ENCODE results near the gene DVL1. TPM values are rescaled to one million over a fixed set of nuclear protein-coding genes. Genes with fewer than 3 reads are reported as not detected.
A peak's percentile ranks its signal among the peaks of the same experiment; 100 is the strongest.

The DVL1 gene
- total and polyA plus RNA-seq, 9 of the 15 experiments (the other 6 are each of a cell fraction or from before 2014, with no cell fraction given), result 0.62 to 135 (median 24.3) TPM

DNA sequence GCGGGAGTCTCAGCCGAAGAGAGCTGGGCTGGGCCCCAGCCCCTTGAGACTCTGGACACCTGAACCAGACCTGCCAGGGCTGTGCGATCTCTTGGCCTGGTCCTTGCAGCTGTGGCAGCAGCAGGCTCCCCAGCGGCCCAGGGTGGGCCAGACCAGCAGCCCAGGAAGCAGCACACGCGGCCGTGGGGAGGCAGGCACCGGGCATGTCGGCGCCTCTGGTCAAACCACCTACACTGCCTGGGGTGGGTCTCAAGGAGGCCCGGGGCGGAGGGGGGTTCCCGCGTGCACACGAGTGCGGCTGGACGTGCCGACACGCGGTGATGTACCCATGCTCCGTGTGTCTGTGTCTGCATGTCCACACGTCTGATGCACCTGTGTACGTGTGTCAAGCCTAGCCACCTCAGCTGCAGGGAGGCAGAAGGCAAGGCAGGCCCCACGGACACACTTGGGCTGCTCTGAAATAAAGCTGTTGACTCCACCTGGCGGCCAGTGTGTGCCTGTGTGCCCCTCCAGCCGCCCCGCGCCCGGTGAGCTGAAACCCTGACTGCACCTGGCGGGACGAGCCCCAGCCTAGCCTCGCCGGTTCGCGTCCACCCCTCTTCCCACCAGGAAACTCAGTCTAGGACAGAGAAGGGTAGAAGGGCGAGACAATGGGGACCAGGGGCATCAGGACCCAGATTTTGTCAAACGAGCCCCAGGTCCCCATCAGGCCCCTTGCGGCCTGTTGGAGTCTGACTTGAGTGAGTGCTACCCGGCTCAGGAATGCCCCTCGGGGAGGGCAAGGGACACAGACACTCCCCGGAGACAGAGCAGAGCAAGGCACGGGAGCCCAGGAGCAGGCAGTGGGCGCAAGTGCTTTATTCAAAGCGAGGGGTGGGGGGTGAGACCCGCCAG is 57.4 kb downstream of the DVL1 start (continued):
- TF ChIP-seq E2F8 (IDR thresholded peaks at IDR 0.05; ENCODE audit: low read depth, partially characterized antibody) (no peak), NR2C2 (CRISPR knock-in tag; IDR thresholded peaks at IDR 0.05) (no peak), NR2C2 (tag; IDR thresholded peaks at IDR 0.05) (no peak), PPARD (CRISPR knock-in tag; IDR thresholded peaks at IDR 0.05) (no peak), FIP1L1 (IDR thresholded peaks at IDR 0.05; ENCODE audit: low read depth, low read length, poor library complexity, severe bottlenecking) (no peak), ASH1L (IDR thresholded peaks at IDR 0.05; ENCODE audit: borderline replicate concordance, low read depth, partially characterized antibody) (no peak), MNT (conservative IDR thresholded peaks at IDR 0.05) (no peak), SUPT5H (IDR thresholded peaks at IDR 0.05) (no peak), ZNF764 (CRISPR knock-in tag; IDR thresholded peaks at IDR 0.05; ENCODE audit: low read depth) (no peak), NKRF (IDR thresholded peaks at IDR 0.05; ENCODE audit: borderline replicate concordance) (no peak), PHF21A (IDR thresholded peaks at IDR 0.05; ENCODE audit: borderline replicate concordance, low read depth) (0 out of 2 replicates have a peak, but pooled peaks have one; percentile 11), LEF1 (IDR thresholded peaks at IDR 0.05) (no peak), POLR2B (IDR thresholded peaks at IDR 0.05; ENCODE audit: low read depth, partially characterized antibody) (no peak), DDX20 (tag; IDR thresholded peaks at IDR 0.05; ENCODE audit: low read depth) (no peak), NELFE (IDR thresholded peaks at IDR 0.05; ENCODE audit: insufficient read depth, insufficient read length) (no peak), PHB (CRISPR knock-in tag; IDR thresholded peaks at IDR 0.05) (no peak)
- TF ChIP-seq, protein P1, sequence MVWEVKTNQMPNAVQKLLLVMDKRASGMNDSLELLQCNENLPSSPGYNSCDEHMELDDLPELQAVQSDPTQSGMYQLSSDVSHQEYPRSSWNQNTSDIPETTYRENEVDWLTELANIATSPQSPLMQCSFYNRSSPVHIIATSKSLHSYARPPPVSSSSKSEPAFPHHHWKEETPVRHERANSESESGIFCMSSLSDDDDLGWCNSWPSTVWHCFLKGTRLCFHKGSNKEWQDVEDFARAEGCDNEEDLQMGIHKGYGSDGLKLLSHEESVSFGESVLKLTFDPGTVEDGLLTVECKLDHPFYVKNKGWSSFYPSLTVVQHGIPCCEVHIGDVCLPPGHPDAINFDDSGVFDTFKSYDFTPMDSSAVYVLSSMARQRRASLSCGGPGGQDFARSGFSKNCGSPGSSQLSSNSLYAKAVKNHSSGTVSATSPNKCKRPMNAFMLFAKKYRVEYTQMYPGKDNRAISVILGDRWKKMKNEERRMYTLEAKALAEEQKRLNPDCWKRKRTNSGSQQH (CRISPR knock-in tag; IDR thresholded peaks at IDR 0.05), result no peak
- TF ChIP-seq, protein P2, sequence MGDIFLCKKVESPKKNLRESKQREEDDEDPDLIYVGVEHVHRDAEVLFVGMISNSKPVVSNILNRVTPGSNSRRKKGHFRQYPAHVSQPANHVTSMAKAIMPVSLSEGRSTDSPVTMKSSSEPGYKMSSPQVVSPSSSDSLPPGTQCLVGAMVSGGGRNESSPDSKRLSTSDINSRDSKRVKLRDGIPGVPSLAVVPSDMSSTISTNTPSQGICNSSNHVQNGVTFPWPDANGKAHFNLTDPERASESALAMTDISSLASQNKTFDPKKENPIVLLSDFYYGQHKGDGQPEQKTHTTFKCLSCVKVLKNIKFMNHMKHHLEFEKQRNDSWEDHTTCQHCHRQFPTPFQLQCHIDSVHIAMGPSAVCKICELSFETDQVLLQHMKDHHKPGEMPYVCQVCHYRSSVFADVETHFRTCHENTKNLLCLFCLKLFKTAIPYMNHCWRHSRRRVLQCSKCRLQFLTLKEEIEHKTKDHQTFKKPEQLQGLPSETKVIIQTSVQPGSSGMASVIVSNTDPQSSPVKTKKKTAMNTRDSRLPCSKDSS (IDR thresholded peaks at IDR 0.05; ENCODE audit: low read depth, partially characterized antibody), result no peak
